Neuronal stem cell (in vitro differentiated cells): ENCODE data around the gene ZFAND4.

Experiments
- DNase-seq: peaks from one replicate; pipeline ENCODE4 v3.0.0-alpha.2; 2013; ENCODE audit warnings: low spot score
- H2AFZ ChIP-seq: one replicate; pipeline ENCODE4 v1.6.1; 2013; ENCODE audit warnings: mild to moderate bottlenecking, low read length, inconsistent platforms
- H2AK5ac ChIP-seq: 2 replicates; pipeline ENCODE4 v1.6.1; 2013; ENCODE audit warnings: low read depth, mild to moderate bottlenecking, inconsistent platforms, low read length, moderate library complexity, mixed read lengths
- H2BK120ac ChIP-seq: 2 replicates; pipeline ENCODE4 v1.6.1; 2013; ENCODE audit warnings: low read depth, mild to moderate bottlenecking, inconsistent platforms, low read length, moderate library complexity, mixed read lengths
- H2BK12ac ChIP-seq: one replicate; pipeline ENCODE4 v1.6.1; 2013; ENCODE audit warnings: low read length, inconsistent platforms
- H2BK15ac ChIP-seq: 2 replicates; pipeline ENCODE4 v1.6.1; 2013; ENCODE audit warnings: mild to moderate bottlenecking, low read length, inconsistent platforms, mixed read lengths
- H2BK5ac ChIP-seq: one replicate; pipeline ENCODE4 v1.6.1; 2013; ENCODE audit warnings: inconsistent platforms, mild to moderate bottlenecking, low read length, moderate library complexity
- H3K14ac ChIP-seq: one replicate; pipeline ENCODE4 v1.6.1; 2013; ENCODE audit warnings: low read length, inconsistent platforms
- H3K18ac ChIP-seq: 2 replicates; pipeline ENCODE4 v1.6.1; 2013; ENCODE audit warnings: low read length, inconsistent platforms
- H3K23ac ChIP-seq: 2 replicates; pipeline ENCODE4 v1.6.1; 2013; ENCODE audit warnings: low read depth, mild to moderate bottlenecking, mixed read lengths, low read length, inconsistent platforms; ENCODE audit not compliant: poor library complexity
- H3K27ac ChIP-seq: replicated peaks from 3 replicates; pipeline ENCODE4 v1.5.1; 2013; ENCODE audit warnings: low read length, inconsistent platforms
- H3K27me3 ChIP-seq, 3 experiments: 2 replicates each; pipeline ENCODE4 v1.6.1; 2013; ENCODE audit warnings: low read length in 3 of 3, mild to moderate bottlenecking in 2 of 3, inconsistent platforms in 1 of 3, low read depth in 1 of 3, mixed read lengths in 1 of 3, moderate library complexity in 1 of 3; ENCODE audit not compliant: control insufficient read depth in 3 of 3, insufficient read depth in 3 of 3
- H3K36me3 ChIP-seq, 2 donors: replicated peaks in 1 of 2; 2 replicates each; pipeline ENCODE4 v1.6.1; 2013; ENCODE audit warnings: low read length in 2 of 2; ENCODE audit not compliant: control insufficient read depth in 2 of 2, insufficient read depth in 2 of 2
- H3K4ac ChIP-seq: 2 replicates; pipeline ENCODE4 v1.6.1; 2013; ENCODE audit warnings: inconsistent platforms, mild to moderate bottlenecking, low read length, moderate library complexity
- H3K4me1 ChIP-seq, 2 donors: 1 replicate in 1 of 2; 2 replicates in 1 of 2; pipeline ENCODE4 v1.6.1; 2013; ENCODE audit warnings: low read length in 2 of 2, low read depth in 1 of 2; ENCODE audit not compliant: control insufficient read depth in 2 of 2, insufficient read depth in 1 of 2
- H3K4me2 ChIP-seq: one replicate; pipeline ENCODE4 v1.6.1; 2013; ENCODE audit warnings: mild to moderate bottlenecking, low read length, inconsistent platforms; ENCODE audit not compliant: insufficient read depth, poor library complexity, severe bottlenecking
- H3K4me3 ChIP-seq, 2 donors: 2 replicates each; pipeline ENCODE4 v1.5.1; 2013; ENCODE audit warnings: low read length in 2 of 2, mild to moderate bottlenecking in 2 of 2, inconsistent platforms in 1 of 2, moderate library complexity in 1 of 2
- H3K79me1 ChIP-seq: one replicate; pipeline ENCODE4 v1.6.1; 2013; ENCODE audit warnings: low read depth, mild to moderate bottlenecking, inconsistent platforms, low read length, moderate library complexity
- H3K9ac ChIP-seq: one replicate; pipeline ENCODE4 v1.6.1; 2013; ENCODE audit warnings: mild to moderate bottlenecking, low read depth, low read length, inconsistent platforms; ENCODE audit not compliant: poor library complexity
- H3K9me3 ChIP-seq, 2 donors: replicated peaks in 1 of 2; 2 replicates each; pipeline versions ENCODE3 to v1.6.1; 2013; ENCODE audit warnings: low read length in 2 of 2, mild to moderate bottlenecking in 2 of 2, inconsistent platforms in 1 of 2, low read depth in 1 of 2, mixed read lengths in 1 of 2, moderate library complexity in 1 of 2; ENCODE audit not compliant: control insufficient read depth in 2 of 2, insufficient read depth in 1 of 2
- H4K8ac ChIP-seq: one replicate; pipeline ENCODE4 v1.6.1; 2013; ENCODE audit warnings: low read depth, mild to moderate bottlenecking, inconsistent platforms, low read length, moderate library complexity
- H4K91ac ChIP-seq: one replicate; pipeline ENCODE4 v1.6.1; 2013; ENCODE audit warnings: low read length, low read depth, mild to moderate bottlenecking, inconsistent platforms; ENCODE audit not compliant: poor library complexity
- WGBS, 2 donors: extraction: QIAGEN DNeasy Blood & Tissue Kit; methylation state at CpG; one replicate each; pipeline ENCODE4 v1.1.7; 2013; ENCODE audit warnings: missing lambda C conversion rate in 2 of 2, mixed read lengths in 1 of 2; ENCODE audit not compliant: insufficient read length in 2 of 2, insufficient replicate concordance in 1 of 2; ENCODE audit errors: extremely low coverage in 2 of 2; 5-methylcytosine and 5-hydroxymethylcytosine counted together

The ZFAND4 gene

DNA sequence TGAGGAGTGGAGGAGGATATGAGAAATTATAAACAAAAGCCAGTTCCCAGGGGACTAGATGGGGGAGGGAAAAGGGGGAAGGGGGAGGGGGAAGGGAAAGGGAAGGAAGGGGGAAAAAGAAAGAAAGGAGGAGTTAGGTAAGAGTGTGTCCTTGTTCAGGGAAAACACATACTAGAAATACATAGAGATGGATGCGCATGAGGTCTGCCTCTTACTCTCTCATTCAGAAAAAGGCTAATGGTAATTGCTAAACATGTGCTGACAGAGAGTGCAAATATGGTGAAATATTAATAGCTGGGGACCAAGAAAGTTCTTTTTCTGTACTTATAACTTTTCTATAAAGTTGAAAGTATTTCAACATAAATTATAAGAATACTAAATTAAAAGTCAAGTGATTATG is 64.5 kb downstream of the ZFAND4 start:
- H3K14ac ChIP-seq: no peak overlapping the region

DNA sequence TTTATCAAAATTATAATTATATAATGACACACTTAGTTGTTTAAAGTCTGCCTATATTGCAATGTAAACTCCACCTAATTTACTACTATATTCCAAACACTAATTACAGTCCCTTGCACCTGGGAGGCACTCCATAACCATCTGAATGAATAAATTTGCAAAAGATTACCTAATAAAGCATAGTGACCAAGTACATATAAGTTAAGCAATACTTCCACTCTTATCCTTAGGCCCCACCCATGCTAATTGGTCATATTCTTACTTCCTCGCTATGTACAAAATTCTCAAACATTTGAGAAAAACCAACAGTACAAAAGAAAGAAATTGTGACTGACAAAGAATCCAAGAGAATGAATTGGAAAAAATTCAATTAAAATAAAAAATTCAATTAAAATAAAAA is 65.3 kb downstream of the ZFAND4 start:
- H2BK12ac ChIP-seq: no peak overlapping the region
- H3K18ac ChIP-seq: no peak overlapping the region
- no peak overlapping the region for H2BK15ac ChIP-seq
- no peak overlapping the region for H3K9ac ChIP-seq
- H4K91ac ChIP-seq: no peak overlapping the region
- no peaks in the 10 kb centered on the region for H3K79me1 ChIP-seq
- no peak overlapping the region for H2BK120ac ChIP-seq
- no peak overlapping the region for H4K8ac ChIP-seq
- no peak overlapping the region for H2BK5ac ChIP-seq
- H3K23ac ChIP-seq: no peak overlapping the region
- no peaks in the 10 kb centered on the region for H3K9me3 ChIP-seq
- no peaks in the 10 kb centered on the region for H3K4me1 ChIP-seq
- H2AK5ac ChIP-seq: no peak overlapping the region
- H3K14ac ChIP-seq: no peak overlapping the region
- no peak overlapping the region for H3K27ac ChIP-seq
- H3K27me3 ChIP-seq: no peaks in the 10 kb centered on the region
- H3K4me3 ChIP-seq: no peak overlapping the region
- H3K36me3 ChIP-seq: no peaks in the 10 kb centered on the region
- no peak for DNase-seq
- no peak overlapping the region for H2AFZ ChIP-seq
- H3K4ac ChIP-seq: no peak overlapping the region
- no CpG with 5 or more reads among the region's 1 CpG for WGBS, 2 donors
- no peak overlapping the region for H3K4me2 ChIP-seq

More for the DNA sequence above, 64.5 kb downstream of the ZFAND4 start:
- Histone ChIP-seq H3K27ac (no peak overlapping the region), H2BK120ac (no peak overlapping the region), H2AK5ac (no peak overlapping the region), H3K18ac (no peak overlapping the region), H3K27me3 (no peaks in the 10 kb centered on the region), H2AFZ (no peak overlapping the region), H3K9me3 (no peaks in the 10 kb centered on the region), H4K8ac (no peak overlapping the region), H3K4me1 (no peaks in the 10 kb centered on the region), H3K36me3 (no peaks in the 10 kb centered on the region), H4K91ac (no peak overlapping the region), H3K4me2 (no peak overlapping the region), H2BK12ac (no peak overlapping the region), H2BK5ac (no peak overlapping the region), H3K4ac (no peak overlapping the region), H2BK15ac (no peak overlapping the region), H3K79me1 (no peaks in the 10 kb centered on the region), H3K23ac (no peak overlapping the region), H3K9ac (no peak overlapping the region), H3K4me3 (no peak overlapping the region)
- no peak for DNase-seq
- WGBS, 2 donors: no CpG with 5 or more reads among the region's 1 CpG

DNA sequence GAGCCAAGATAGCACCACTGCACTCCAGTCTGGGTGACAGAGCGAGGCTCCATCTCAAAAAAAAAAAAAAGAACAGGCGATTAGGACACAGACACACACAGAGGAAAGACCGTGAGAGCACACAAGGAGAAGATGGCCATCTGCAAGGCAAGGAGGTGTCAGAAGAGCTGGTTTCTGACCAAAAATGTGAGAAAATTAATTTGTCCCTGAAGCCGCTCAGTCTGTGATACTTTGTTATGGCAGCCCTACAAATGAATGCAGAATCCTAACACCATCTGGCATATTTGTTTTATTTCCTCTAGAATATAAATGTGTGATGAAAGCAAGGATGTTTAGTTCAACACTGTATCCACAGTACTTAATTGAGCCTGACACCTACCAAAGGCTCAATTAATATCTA is 69.7 kb downstream of the ZFAND4 start:
- H3K27ac ChIP-seq: no peak overlapping the region

DNA sequence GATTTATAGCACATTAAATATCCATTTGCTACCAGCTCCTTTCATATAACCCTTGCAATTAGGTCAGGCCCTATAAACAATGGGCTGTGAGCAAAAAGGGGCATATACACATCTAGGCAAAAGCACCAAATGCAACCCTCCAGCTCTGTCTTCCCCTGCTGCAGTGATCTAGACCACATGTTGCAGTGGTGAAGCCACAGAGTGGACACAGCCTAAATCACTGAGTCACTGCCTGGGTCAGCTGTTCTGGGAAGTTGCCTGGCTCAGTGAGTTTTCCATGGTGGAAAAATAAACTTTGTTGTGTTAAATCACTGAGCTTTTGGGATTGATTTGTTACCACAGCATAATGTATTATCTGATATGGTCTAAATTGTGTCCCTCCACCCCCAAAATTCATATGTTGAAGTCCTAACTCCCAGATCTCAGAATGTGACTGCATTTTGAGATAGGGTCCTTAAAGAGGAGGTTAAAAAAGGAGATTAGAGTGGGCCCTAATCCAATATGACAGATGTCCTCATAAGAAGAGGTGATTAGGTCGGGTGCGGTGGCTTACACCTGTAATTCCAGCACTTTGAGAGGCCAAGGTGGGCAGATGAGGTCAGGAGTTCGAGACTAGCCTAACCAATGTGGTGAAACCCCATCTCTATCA is 70.4 kb downstream of the ZFAND4 start:
- no peak overlapping the region for H3K9ac ChIP-seq
- H3K14ac ChIP-seq: no peak overlapping the region
- H2BK15ac ChIP-seq: no peak overlapping the region
- no peak overlapping the region for H2AK5ac ChIP-seq
- no peaks in the 10 kb centered on the region for H3K9me3 ChIP-seq
- no peak overlapping the region for H4K91ac ChIP-seq
- no peak for DNase-seq
- H3K18ac ChIP-seq: no peak overlapping the region
- no peak overlapping the region for H2BK5ac ChIP-seq
- no peak overlapping the region for H4K8ac ChIP-seq
- no peak overlapping the region for H3K27ac ChIP-seq
- H3K4me3 ChIP-seq: no peak overlapping the region
- no peaks in the 10 kb centered on the region for H3K79me1 ChIP-seq
- H3K4ac ChIP-seq: no peak overlapping the region
- H2BK120ac ChIP-seq: no peak overlapping the region
- no peak overlapping the region for H3K23ac ChIP-seq
- no peaks in the 10 kb centered on the region for H3K27me3 ChIP-seq
- no peaks in the 10 kb centered on the region for H3K36me3 ChIP-seq
- no peak overlapping the region for H3K4me2 ChIP-seq
- no peaks in the 10 kb centered on the region for H3K4me1 ChIP-seq
- no peak overlapping the region for H2AFZ ChIP-seq
- no CpG with 5 or more reads among the region's 3 CpGs for WGBS, 2 donors
- no peak overlapping the region for H2BK12ac ChIP-seq

More for the DNA sequence above, 69.7 kb downstream of the ZFAND4 start:
- Histone ChIP-seq H3K14ac (no peak overlapping the region), H4K8ac (no peak overlapping the region), H4K91ac (no peak overlapping the region), H2BK120ac (no peak overlapping the region), H3K9me3 (no peaks in the 10 kb centered on the region), H2BK12ac (no peak overlapping the region), H3K27me3 (no peaks in the 10 kb centered on the region), H3K79me1 (no peaks in the 10 kb centered on the region), H3K23ac (no peak overlapping the region), H2AFZ (no peak overlapping the region), H3K36me3 (no peaks in the 10 kb centered on the region), H3K4me3 (no peak overlapping the region), H3K4me2 (no peak overlapping the region), H3K4me1 (no peaks in the 10 kb centered on the region), H3K4ac (no peak overlapping the region), H3K9ac (no peak overlapping the region), H2BK5ac (no peak overlapping the region), H3K18ac (no peak overlapping the region), H2BK15ac (no peak overlapping the region), H2AK5ac (no peak overlapping the region)
- no peak for DNase-seq
- WGBS, 2 donors: no CpG with 5 or more reads among the region's 4 CpGs
